ENCODE measurements around the gene TCF3. TPM values are rescaled to one million over a fixed set of nuclear protein-coding genes. Genes with fewer than 3 reads are reported as not detected.
"Not testable (repeated sequence)": the region's sequence is repeated elsewhere in the genome, so short reads cannot be mapped to it uniquely, and the experiment has no call there.

The TCF3 gene
- total and polyA plus RNA-seq, 2 of the 8 experiments (the other 6 are each of a cell fraction or from before 2014, with no cell fraction given), result 241 to 348 TPM

DNA sequence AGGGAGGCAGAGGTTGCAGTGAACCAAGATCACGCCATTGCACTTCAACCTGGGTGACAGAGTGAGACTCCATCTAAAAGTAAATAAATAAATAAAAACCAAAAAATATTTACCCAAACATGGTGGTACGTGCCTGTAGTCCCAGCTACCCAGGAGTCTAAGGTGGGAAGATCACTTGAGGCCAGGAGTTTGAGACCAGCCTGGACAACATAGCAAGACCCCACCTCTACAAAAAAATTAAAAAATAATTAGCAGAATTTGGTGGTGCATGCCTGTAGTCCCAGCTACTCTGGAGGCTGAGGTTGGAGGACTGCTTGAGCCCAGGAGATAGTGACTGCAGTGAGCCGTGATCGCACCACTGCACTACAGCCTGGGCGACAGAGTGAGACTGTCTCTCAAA is 33.4 kb upstream of the TCF3 start:
- WGBS, 2 experiments (ENCODE audit: extremely low coverage in 1 of 2, insufficient coverage in 1 of 2, insufficient read length in 1 of 2, insufficient replicate concordance in 2 of 2, low coverage in 1 of 2, low lambda C conversion rate in 2 of 2, missing lambda C conversion rate in 1 of 2), result 91% methylated on average over 5 of the region's 5 CpGs; no CpG with 5 or more reads in 1 of the 2 experiments
- H2BK5ac ChIP-seq (ENCODE audit: low read depth, low read length); H4K5ac ChIP-seq (ENCODE audit: insufficient read length, low read depth, low read length); H2BK15ac ChIP-seq (ENCODE audit: low read length); H3K4me2 ChIP-seq (ENCODE audit: insufficient read depth in 1 of 2, low read depth in 2 of 2, low read length in 2 of 2); H2BK20ac ChIP-seq (ENCODE audit: low read length); H3K14ac ChIP-seq (ENCODE audit: insufficient read length); H3K56ac ChIP-seq (replicated peaks; ENCODE audit: insufficient read length, low read depth, low read length); H3K23me2 ChIP-seq (ENCODE audit: low read depth, low read length); H3K18ac ChIP-seq (ENCODE audit: extremely low read depth, low read length); H2BK12ac ChIP-seq (ENCODE audit: low read depth, low read length); H2AK5ac ChIP-seq (ENCODE audit: low read depth, low read length); POLR2A ChIA-PET (ENCODE audit: partially characterized antibody); H3K9ac ChIP-seq (replicated peaks in 1 of 4; ENCODE audit: extremely low read depth in 1 of 4, low read depth in 3 of 4, low read length in 3 of 4); H3K79me1 ChIP-seq (ENCODE audit: low read depth, low read length); H4K8ac ChIP-seq (ENCODE audit: extremely low read depth, insufficient read depth, low read length); H4K91ac ChIP-seq (replicated peaks; ENCODE audit: insufficient read length, low read length); FAIRE-seq; DNase-seq (ENCODE audit: low read depth in 1 of 2, low spot score in 2 of 2); H4K20me1 ChIP-seq (replicated peaks in 1 of 2; ENCODE audit: control insufficient read depth in 1 of 2, insufficient read depth in 2 of 2, low read length in 2 of 2); H3K27me3 ChIP-seq (replicated peaks in 1 of 4; ENCODE audit: control insufficient read depth in 3 of 4, extremely low read depth in 1 of 4, insufficient read depth in 3 of 4, low read length in 3 of 4); H3K9me3 ChIP-seq (ENCODE audit: insufficient read depth in 2 of 2, low read depth in 1 of 2, low read length in 1 of 2); H3K23ac ChIP-seq (ENCODE audit: insufficient read length); H2AFZ ChIP-seq (ENCODE audit: low read length); H3K4me3 ChIP-seq (ENCODE audit: extremely low read depth in 1 of 4, insufficient read depth in 2 of 4, low read depth in 3 of 4, low read length in 4 of 4); H3K4me1 ChIP-seq (replicated peaks in 1 of 4; ENCODE audit: control insufficient read depth in 3 of 4, insufficient read depth in 4 of 4, low read length in 3 of 4); H3K27ac ChIP-seq (ENCODE audit: low read depth, low read length); H3K79me2 ChIP-seq (ENCODE audit: control insufficient read depth in 1 of 2, insufficient read depth in 2 of 2, low read length in 2 of 2); H2BK120ac ChIP-seq (replicated peaks; ENCODE audit: low read depth, low read length); H3K36me3 ChIP-seq (ENCODE audit: control insufficient read depth in 2 of 4, insufficient read depth in 4 of 4, low read length in 3 of 4); H3K4ac ChIP-seq (replicated peaks; ENCODE audit: insufficient read length, low read depth, low read length): not testable (repeated sequence)
- CTCF ChIA-PET (ENCODE audit: partially characterized antibody), result interaction anchor here (0.6 to 7.4 kb wide), 3 partner anchors 13 to 80 kb away, joined by 3 to 59 read pairs (median 3); no protein-coding TSS in a partner anchor

Data from H1 (cell line).